Uterus (tissue), 4 donors: ENCODE results near the gene MIDN. TPM values are rescaled to one million over a fixed set of nuclear protein-coding genes. Genes with fewer than 3 reads are reported as not detected.

Experiments
- DNase-seq, 2 donors: peaks; one replicate each; pipeline ENCODE4 v3.0.0-alpha.2; 2019 to 2020
- H3K27ac ChIP-seq, 2 donors: fragments of 200-600 bp; sonication (generic); 1 replicate in 1 of 2; 2 replicates in 1 of 2; pipeline ENCODE4 v1.5.1; 2016 to 2018
- H3K27me3 ChIP-seq, 2 donors: fragments of 200-600 bp; sonication (generic); one replicate each; pipeline ENCODE4 v1.5.1; 2018 to 2019; ENCODE audit warnings: control low read depth in 1 of 2
- H3K36me3 ChIP-seq, 2 donors: fragments of 200-600 bp; sonication (generic); one replicate each; pipeline ENCODE4 v1.5.1; 2019; ENCODE audit warnings: control low read depth in 1 of 2
- H3K4me1 ChIP-seq, 2 donors: fragments of 200-600 bp; sonication (generic); one replicate each; pipeline ENCODE4 v1.5.1; 2018 to 2019; ENCODE audit warnings: control low read depth in 1 of 2
- H3K4me3 ChIP-seq, 2 donors: fragments of 200-600 bp; sonication (generic); 1 replicate in 1 of 2; 2 replicates in 1 of 2; pipeline ENCODE4 v1.5.1; 2018 to 2019; ENCODE audit warnings: mild to moderate bottlenecking in 1 of 2
- H3K9me3 ChIP-seq, 2 donors: fragments of 200-600 bp; sonication (generic); one replicate each; pipeline ENCODE4 v1.5.1; 2019; ENCODE audit warnings: control low read depth in 1 of 2
- POLR2A ChIP-seq, 2 donors: fragments of 450-650 bp; IDR thresholded peaks; one replicate each; pipeline ENCODE4 v1.6.1; 2016; ENCODE audit warnings: antibody characterized with exemption in 2 of 2, mild to moderate bottlenecking in 1 of 2, moderate library complexity in 1 of 2
- intact Hi-C: fragments of 100-400 bp; cut with DNase I; formaldehyde crosslinking; loops from one replicate; pipeline ENCODE4 v1.15.1; 2023; ENCODE audit warnings: low total_unique reads
- total RNA-seq, 4 donors: library from RNA; depleted of rRNA in 3 of 4; stranded (reverse); fragments of >200 nt in 3 of 4; gene quantifications; one replicate each; pipeline versions ENCODE4 v1.1.0 to v1.2.4, GENCODE V29; 2014 to 2023
- TF ChIP-seq, protein P1 (sequence below), 4 experiments: fragments of 200-600 bp in 2 of 4; fragments of 450-650 bp in 2 of 4; sonication (generic) in 2 of 4; IDR thresholded peaks; one replicate each; pipeline ENCODE4 v1.5.1; 2016 to 2019; ENCODE audit warnings: antibody characterized with exemption in 4 of 4, mild to moderate bottlenecking in 2 of 4, moderate library complexity in 1 of 4
- donor health status: DM: yes; HTN: yes; CAD: no.

MIDN gene
- total RNA-seq, 4 donors from 2014 or later, result 0.77 to 108 (median 15.0) TPM

DNA sequence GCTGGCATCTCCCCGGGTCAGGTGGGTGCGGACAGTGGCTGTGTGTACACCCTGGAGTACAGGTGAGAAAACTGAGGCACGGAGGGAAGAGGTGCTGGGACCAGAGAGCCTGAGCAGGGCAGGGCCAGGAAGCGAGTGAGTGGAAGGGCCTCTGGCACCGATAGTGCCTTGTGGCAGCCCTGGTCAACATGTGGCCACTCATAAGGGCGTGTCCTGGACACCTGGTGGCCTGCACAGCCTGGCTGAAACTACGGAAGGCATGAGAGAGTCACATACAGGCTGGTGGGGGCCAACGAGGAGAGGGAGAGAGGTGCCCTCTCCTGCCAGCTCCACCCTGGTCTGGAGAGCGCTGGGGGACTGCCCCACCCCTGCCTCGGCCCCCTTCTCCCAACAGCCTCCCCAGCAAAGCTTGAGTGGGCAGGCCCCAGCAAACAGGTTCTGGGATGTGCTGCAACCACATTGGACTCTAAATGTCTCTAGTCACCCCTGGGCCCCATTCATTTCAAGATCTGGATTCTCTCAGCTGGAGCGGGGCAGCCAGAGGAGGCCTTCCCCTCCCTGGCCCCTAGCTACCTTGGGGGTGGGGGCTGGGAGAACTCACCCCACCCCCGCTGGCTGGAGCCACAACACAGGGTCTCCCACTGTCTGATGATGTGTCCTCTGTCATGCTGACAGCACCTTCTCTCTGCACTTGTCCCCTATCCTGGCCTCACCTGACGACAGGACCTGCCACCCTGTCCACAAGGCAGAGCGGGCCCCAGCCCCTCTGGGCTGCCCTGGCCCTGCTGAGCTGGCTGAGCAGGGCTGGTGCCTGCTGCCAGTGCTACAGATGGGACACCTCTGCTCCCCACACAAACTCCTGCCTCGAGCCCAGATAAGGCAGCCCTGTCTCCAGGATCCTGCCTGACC is 16.4 kb upstream of the MIDN start:
- Histone ChIP-seq H3K4me1 (peaks cover 0 to 9% of the 10 kb centered on the region in 2 donors), H3K9me3 (no peaks in the 10 kb centered on the region), H3K4me3 (no peak overlapping the region), H3K36me3 (no peaks in the 10 kb centered on the region), H3K27ac (no peak overlapping the region), H3K27me3 (peaks cover 0 to 7% of the 10 kb centered on the region in 2 donors)
- intact Hi-C loops, result no loop called here
- no peak for DNase-seq
- TF ChIP-seq, protein P1, sequence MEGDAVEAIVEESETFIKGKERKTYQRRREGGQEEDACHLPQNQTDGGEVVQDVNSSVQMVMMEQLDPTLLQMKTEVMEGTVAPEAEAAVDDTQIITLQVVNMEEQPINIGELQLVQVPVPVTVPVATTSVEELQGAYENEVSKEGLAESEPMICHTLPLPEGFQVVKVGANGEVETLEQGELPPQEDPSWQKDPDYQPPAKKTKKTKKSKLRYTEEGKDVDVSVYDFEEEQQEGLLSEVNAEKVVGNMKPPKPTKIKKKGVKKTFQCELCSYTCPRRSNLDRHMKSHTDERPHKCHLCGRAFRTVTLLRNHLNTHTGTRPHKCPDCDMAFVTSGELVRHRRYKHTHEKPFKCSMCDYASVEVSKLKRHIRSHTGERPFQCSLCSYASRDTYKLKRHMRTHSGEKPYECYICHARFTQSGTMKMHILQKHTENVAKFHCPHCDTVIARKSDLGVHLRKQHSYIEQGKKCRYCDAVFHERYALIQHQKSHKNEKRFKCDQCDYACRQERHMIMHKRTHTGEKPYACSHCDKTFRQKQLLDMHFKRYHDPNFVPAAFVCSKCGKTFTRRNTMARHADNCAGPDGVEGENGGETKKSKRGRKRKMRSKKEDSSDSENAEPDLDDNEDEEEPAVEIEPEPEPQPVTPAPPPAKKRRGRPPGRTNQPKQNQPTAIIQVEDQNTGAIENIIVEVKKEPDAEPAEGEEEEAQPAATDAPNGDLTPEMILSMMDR (IDR thresholded peaks at IDR 0.05), result no peak
- no peak for TF ChIP-seq POLR2A (IDR thresholded peaks at IDR 0.05)

DNA sequence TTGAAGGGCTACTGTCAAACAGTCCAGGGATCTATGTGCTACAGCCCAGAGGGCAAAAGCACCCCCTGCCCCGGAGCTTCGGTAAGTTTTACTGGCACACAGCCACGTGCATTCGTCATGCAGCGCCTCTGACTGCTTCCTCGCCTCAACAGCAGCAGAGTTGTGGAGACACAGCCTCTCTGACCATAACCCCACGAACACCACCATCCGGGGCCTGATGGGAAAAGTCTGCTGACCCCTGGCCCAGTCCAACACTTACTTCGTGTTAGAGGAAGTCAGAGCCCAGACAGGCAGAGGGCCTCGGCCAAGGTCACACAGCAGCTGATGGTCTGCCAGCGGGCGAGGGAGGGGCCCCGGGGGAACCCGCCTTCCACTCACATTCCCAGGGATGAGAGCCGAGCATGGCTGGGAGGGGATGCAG is 15.7 kb upstream of the MIDN start:
- no peak overlapping the region for H3K4me3 ChIP-seq
- peaks cover 0 to 8% of the 10 kb centered on the region in 2 donors for H3K27me3 ChIP-seq
- intact Hi-C loops, result no loop called here
- no peaks in the 10 kb centered on the region for H3K9me3 ChIP-seq
- DNase-seq, result peak; percentile 45 to 62
- H3K27ac ChIP-seq, result no peak overlapping the region
- no peak for TF ChIP-seq POLR2A (IDR thresholded peaks at IDR 0.05)
- TF ChIP-seq, protein P1 (IDR thresholded peaks at IDR 0.05), result no peak
- H3K4me1 ChIP-seq, result peaks cover 0 to 16% of the 10 kb centered on the region in 2 donors
- H3K36me3 ChIP-seq, result no peaks in the 10 kb centered on the region

DNA sequence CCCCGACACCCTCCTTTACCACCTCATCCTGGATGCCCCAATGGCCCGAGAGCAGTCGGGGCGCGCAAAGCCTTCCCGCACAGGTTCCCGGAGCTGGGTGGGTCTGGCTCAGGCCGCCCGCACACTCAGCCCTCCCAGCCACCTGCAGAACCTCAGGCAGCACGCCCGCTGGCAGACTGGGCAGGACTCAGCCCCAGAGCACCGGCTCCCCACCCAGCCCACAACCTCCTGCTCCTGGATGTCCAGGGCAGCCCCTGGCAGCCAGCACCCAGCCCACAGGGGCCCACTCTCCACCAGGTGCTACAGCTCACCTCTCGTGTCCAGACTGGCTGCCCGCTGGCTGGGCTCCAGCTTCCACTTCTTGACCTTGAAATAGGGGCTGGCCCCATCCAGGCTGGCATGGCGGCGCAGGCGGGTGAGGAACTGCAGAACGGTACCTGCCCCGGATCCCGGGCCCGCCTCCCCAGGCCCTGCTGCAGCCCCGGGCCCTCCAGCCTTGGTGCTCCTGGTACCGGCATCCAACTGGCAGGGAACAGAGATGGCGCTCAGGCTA is 15.2 kb upstream of the MIDN start:
- no peak for TF ChIP-seq POLR2A (IDR thresholded peaks at IDR 0.05)
- TF ChIP-seq, protein P1 (IDR thresholded peaks at IDR 0.05), result no peak
- intact Hi-C loops, result no loop called here
- Histone ChIP-seq H3K27me3 (peaks cover 0 to 8% of the 10 kb centered on the region in 2 donors), H3K4me1 (peaks cover 0 to 16% of the 10 kb centered on the region in 2 donors), H3K4me3 (no peak overlapping the region), H3K27ac (no peak overlapping the region), H3K9me3 (no peaks in the 10 kb centered on the region), H3K36me3 (no peaks in the 10 kb centered on the region)
- no peak for DNase-seq

DNA sequence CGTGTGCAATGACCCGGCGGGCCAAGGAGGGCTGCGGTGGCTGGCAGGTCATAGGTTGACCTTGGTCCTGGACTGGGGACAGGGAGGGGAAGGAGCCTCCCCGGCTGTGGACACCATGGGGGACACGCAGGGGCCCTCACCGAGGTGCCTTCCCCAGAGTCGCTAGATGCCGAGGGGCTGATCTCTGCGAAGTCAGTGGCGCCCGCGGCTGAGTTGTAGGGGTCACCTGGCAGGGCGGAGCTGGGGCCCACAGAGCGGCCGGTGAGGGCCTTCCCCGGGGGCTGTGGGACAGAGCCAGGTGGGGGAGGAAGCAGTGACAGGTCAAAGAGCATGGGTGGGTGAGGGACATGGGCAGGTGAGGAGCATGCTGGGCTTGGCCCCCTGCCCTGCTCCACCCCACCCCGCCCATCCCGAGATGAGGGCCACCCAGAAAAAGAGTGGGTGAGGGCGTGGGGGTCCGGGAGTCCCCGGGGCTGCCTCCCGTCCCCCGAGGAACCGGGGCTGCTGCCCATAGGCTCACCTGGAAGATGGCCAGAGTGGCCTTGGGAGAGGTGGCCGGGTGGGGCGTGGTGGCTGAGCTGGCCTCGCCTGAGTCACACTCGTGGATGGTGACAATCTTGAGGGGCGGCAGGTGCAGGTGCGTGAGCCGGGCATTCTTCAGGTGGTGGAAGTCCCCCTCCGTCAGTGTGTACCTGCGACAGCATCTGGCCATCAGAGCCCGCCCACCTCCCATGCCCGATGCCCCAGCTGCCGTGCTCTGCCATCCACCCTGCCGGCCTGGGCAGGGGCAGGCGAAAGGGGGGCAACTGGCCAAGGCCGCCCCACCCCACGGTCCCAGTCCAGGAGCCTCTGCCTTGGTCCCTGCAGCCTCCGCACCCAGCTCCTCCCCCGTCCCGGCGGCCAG is 14.1 kb upstream of the MIDN start:
- H3K4me3 ChIP-seq, result no peak overlapping the region
- no peaks in the 10 kb centered on the region for H3K9me3 ChIP-seq
- H3K36me3 ChIP-seq, result no peaks in the 10 kb centered on the region
- peaks cover 0 to 8% of the 10 kb centered on the region in 2 donors for H3K27me3 ChIP-seq
- TF ChIP-seq, protein P1 (IDR thresholded peaks at IDR 0.05), result no peak
- no peak for TF ChIP-seq POLR2A (IDR thresholded peaks at IDR 0.05)
- H3K27ac ChIP-seq, result no peak overlapping the region
- DNase-seq, result no peak
- H3K4me1 ChIP-seq, result peaks cover 0 to 16% of the 10 kb centered on the region in 2 donors
- intact Hi-C loops, result no loop called here
